Activated T-cell treated with anti-CD3 and anti-CD28 coated beads, Interleukin-2, amount 50 U/mL, for 4 hours (primary cell): Measurements from ENCODE around the gene CAMK1D. TPM values are rescaled to one million over a fixed set of nuclear protein-coding genes. Genes with fewer than 3 reads are reported as not detected.

ENCODE experiments used
- ATAC-seq, 2 donors: fragments of 200-7000 bp; cut with Tn5 transposase; one replicate each; pipeline ENCODE4 v1.10.0; 2021
- DNase-seq: peaks from one replicate; pipeline ENCODE4 v3.0.0-alpha.2; 2020
- H3K27me3 Mint-ChIP-seq: one replicate; pipeline ENCODE4 v1.8.0; 2021; ENCODE audit warnings: low read depth, mixed read lengths
- H3K36me3 Mint-ChIP-seq: one replicate; pipeline ENCODE4 v1.8.0; 2022; ENCODE audit warnings: mixed read lengths; ENCODE audit not compliant: insufficient read depth
- H3K4me1 Mint-ChIP-seq: one replicate; pipeline ENCODE4 v1.8.0; 2021; ENCODE audit warnings: low read depth, mixed read lengths
- H3K4me3 Mint-ChIP-seq: one replicate; pipeline ENCODE4 v1.8.0; 2021; ENCODE audit warnings: mild to moderate bottlenecking, moderate library complexity, mixed read lengths
- H3K9me3 Mint-ChIP-seq: one replicate; pipeline ENCODE4 v1.8.0; 2021; ENCODE audit warnings: mixed read lengths
- total RNA-seq, 3 donors: library from RNA; stranded (reverse); gene quantifications; one replicate each; pipeline ENCODE4 v1.2.1, GENCODE V29; 2021

CAMK1D gene
- total RNA-seq, 3 donors from 2014 or later = 6.3 to 7.8 (median 6.7) TPM

GRCh38 chr10:12643279-12643678 is 293.9 kb downstream of the CAMK1D start:
- peaks cover 15% of the 10 kb centered on the region for H3K4me1 Mint-ChIP-seq
- H3K27me3 Mint-ChIP-seq = no peaks in the 10 kb centered on the region

GRCh38 chr10:12644380-12645144 is 295.2 kb downstream of the CAMK1D start:
- peaks cover 2% of the 10 kb centered on the region for H3K36me3 Mint-ChIP-seq
- H3K4me1 Mint-ChIP-seq = peaks cover 13% of the 10 kb centered on the region
- H3K27me3 Mint-ChIP-seq = no peaks in the 10 kb centered on the region
- no peak overlapping the region for H3K4me3 Mint-ChIP-seq
- ATAC-seq = no peak
- H3K9me3 Mint-ChIP-seq = no peaks in the 10 kb centered on the region
- no peak for DNase-seq

More at GRCh38 chr10:12643279-12643678, 293.9 kb downstream of the CAMK1D start:
- no peak for ATAC-seq
- DNase-seq = no peak
- Mint-ChIP-seq H3K4me3 (no peak overlapping the region), H3K9me3 (no peaks in the 10 kb centered on the region), H3K36me3 (peaks cover under 1% of the 10 kb centered on the region)

GRCh38 chr10:12645449-12645848 is 296.1 kb downstream of the CAMK1D start:
- Mint-ChIP-seq H3K27me3 (no peaks in the 10 kb centered on the region), H3K9me3 (no peaks in the 10 kb centered on the region), H3K36me3 (peaks cover 6% of the 10 kb centered on the region), H3K4me1 (peaks cover 13% of the 10 kb centered on the region), H3K4me3 (no peak overlapping the region)
- no peak for DNase-seq
- ATAC-seq = no peak

- DNase-seq (no peak), ATAC-seq (no peak)
- no peaks in the 10 kb centered on the region for H3K27me3 Mint-ChIP-seq
- peaks cover 6% of the 10 kb centered on the region for H3K36me3 Mint-ChIP-seq
- no peak overlapping the region for H3K4me3 Mint-ChIP-seq
- H3K9me3 Mint-ChIP-seq = peaks cover 6% of the 10 kb centered on the region
- peaks cover 11% of the 10 kb centered on the region for H3K4me1 Mint-ChIP-seq
Observed at GRCh38 chr10:12649012-12649584, 299.8 kb downstream of the CAMK1D start.

GRCh38 chr10:12650122-12650521 is 300.8 kb downstream of the CAMK1D start:
- no peak overlapping the region for H3K4me3 Mint-ChIP-seq
- peaks cover 1% of the 10 kb centered on the region for H3K4me1 Mint-ChIP-seq

GRCh38 chr10:12650538-12651298 is 301.4 kb downstream of the CAMK1D start:
- H3K27me3 Mint-ChIP-seq = no peaks in the 10 kb centered on the region
- H3K4me1 Mint-ChIP-seq = no peaks in the 10 kb centered on the region
- DNase-seq (no peak), ATAC-seq (no peak)
- H3K36me3 Mint-ChIP-seq = peaks cover 6% of the 10 kb centered on the region
- peaks cover 6% of the 10 kb centered on the region for H3K9me3 Mint-ChIP-seq
- H3K4me3 Mint-ChIP-seq = no peak overlapping the region

More at GRCh38 chr10:12650122-12650521, 300.8 kb downstream of the CAMK1D start:
- DNase-seq (no peak), ATAC-seq (no peak)
- Mint-ChIP-seq H3K27me3 (no peaks in the 10 kb centered on the region), H3K9me3 (peaks cover 6% of the 10 kb centered on the region), H3K36me3 (peaks cover 6% of the 10 kb centered on the region)

- Mint-ChIP-seq H3K36me3 (no peaks in the 10 kb centered on the region), H3K4me1 (peaks cover 5% of the 10 kb centered on the region), H3K4me3 (no peak overlapping the region), H3K27me3 (no peaks in the 10 kb centered on the region), H3K9me3 (peaks cover 6% of the 10 kb centered on the region)
- ATAC-seq (no peak), DNase-seq (no peak)
Observed at GRCh38 chr10:12655940-12656339, 306.6 kb downstream of the CAMK1D start.

GRCh38 chr10:12656518-12657142 is 307.3 kb downstream of the CAMK1D start:
- DNase-seq (no peak), ATAC-seq (peak; percentile 53 to 54)
- Mint-ChIP-seq H3K9me3 (peaks cover 6% of the 10 kb centered on the region), H3K4me3 (no peak overlapping the region), H3K36me3 (no peaks in the 10 kb centered on the region), H3K27me3 (no peaks in the 10 kb centered on the region), H3K4me1 (peaks cover 5% of the 10 kb centered on the region)

- no peak overlapping the region for H3K4me3 Mint-ChIP-seq
- peaks cover 6% of the 10 kb centered on the region for H3K9me3 Mint-ChIP-seq
- ATAC-seq (no peak), DNase-seq (no peak)
- no peaks in the 10 kb centered on the region for H3K36me3 Mint-ChIP-seq
- H3K27me3 Mint-ChIP-seq = no peaks in the 10 kb centered on the region
- peaks cover 5% of the 10 kb centered on the region for H3K4me1 Mint-ChIP-seq
Observed at GRCh38 chr10:12657489-12657888, 308.1 kb downstream of the CAMK1D start.

- DNase-seq (no peak), ATAC-seq (no peak)
- no peaks in the 10 kb centered on the region for H3K36me3 Mint-ChIP-seq
- no peaks in the 10 kb centered on the region for H3K27me3 Mint-ChIP-seq
- H3K9me3 Mint-ChIP-seq = peaks cover 6% of the 10 kb centered on the region
- H3K4me1 Mint-ChIP-seq = peaks cover 5% of the 10 kb centered on the region
- H3K4me3 Mint-ChIP-seq = no peak overlapping the region
Observed at GRCh38 chr10:12658526-12658925, 309.2 kb downstream of the CAMK1D start.

GRCh38 chr10:12659706-12660105 is 310.4 kb downstream of the CAMK1D start:
- Mint-ChIP-seq H3K4me3 (no peak overlapping the region), H3K4me1 (peaks cover 5% of the 10 kb centered on the region), H3K9me3 (no peaks in the 10 kb centered on the region), H3K27me3 (no peaks in the 10 kb centered on the region), H3K36me3 (no peaks in the 10 kb centered on the region)
- DNase-seq (no peak), ATAC-seq (no peak)

- H3K4me3 Mint-ChIP-seq = no peak overlapping the region
- no peak for ATAC-seq
Observed at GRCh38 chr10:12660812-12661211, 311.5 kb downstream of the CAMK1D start.

GRCh38 chr10:12661671-12662070 is 312.3 kb downstream of the CAMK1D start:
- ATAC-seq (no peak), DNase-seq (no peak)
- Mint-ChIP-seq H3K4me1 (no peaks in the 10 kb centered on the region), H3K9me3 (no peaks in the 10 kb centered on the region), H3K27me3 (no peaks in the 10 kb centered on the region), H3K4me3 (no peak overlapping the region), H3K36me3 (peaks cover 3% of the 10 kb centered on the region)

More at GRCh38 chr10:12660812-12661211, 311.5 kb downstream of the CAMK1D start:
- no peak for DNase-seq
- Mint-ChIP-seq H3K9me3 (no peaks in the 10 kb centered on the region), H3K27me3 (no peaks in the 10 kb centered on the region), H3K36me3 (no peaks in the 10 kb centered on the region), H3K4me1 (peaks cover 5% of the 10 kb centered on the region)

GRCh38 chr10:12663863-12664262 is 314.5 kb downstream of the CAMK1D start:
- Mint-ChIP-seq H3K27me3 (no peaks in the 10 kb centered on the region), H3K36me3 (peaks cover 8% of the 10 kb centered on the region), H3K9me3 (no peaks in the 10 kb centered on the region), H3K4me1 (no peaks in the 10 kb centered on the region), H3K4me3 (no peak overlapping the region)
- DNase-seq = no peak
- no peak for ATAC-seq
